ENCODE data around the gene ASB10.
A peak's percentile ranks its signal among the peaks of the same experiment; 100 is the strongest.

ASB10 gene

DNA sequence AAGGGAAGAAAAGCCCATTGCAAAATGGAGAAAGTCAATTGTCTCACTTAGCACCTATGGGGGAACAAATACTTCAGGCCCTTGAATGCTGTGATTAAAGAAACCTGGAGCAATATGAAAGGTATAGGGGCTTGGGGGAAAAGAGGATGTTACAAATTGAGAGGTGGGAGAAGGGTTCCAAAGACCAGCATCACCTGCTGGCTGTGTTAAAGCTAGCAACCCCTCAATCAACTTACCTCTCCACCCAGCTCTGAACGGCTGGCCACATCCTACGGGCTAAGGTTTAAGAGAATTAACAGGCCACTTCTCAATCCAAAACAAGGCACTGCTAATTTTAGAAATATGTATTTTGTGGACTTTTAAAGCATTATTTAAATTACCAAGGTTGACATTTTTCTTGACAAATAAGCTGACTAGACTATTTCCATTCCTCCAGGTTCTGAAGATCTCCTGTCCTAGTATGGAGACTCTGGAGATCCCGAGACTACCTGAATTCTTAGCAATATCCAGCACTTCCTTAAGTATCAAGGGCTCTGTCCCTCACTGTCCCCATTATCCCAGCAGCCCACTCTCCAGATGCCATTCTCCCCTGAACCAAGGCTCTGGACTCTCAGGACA lies 24.2 kb upstream of the ASB10 start:
- DNase-seq: no peak
- intact Hi-C loops (cut with DNase I): no loop called here

GRCh38 chr7:151210087-151210854 lies 23.2 kb upstream of the ASB10 start, which contains the start of gene H2BK1:
TSS of gene H2BK1 (minus strand) at chr7:151210488. CDS start at chr7:151210318, 170 bp downstream.
- DNase-seq: no peak

GRCh38 chr7:151209588-151209987 lies 22.5 kb upstream of the ASB10 start:
- intact Hi-C loops (cut with DNase I): no loop called here
- no peak for DNase-seq

More at GRCh38 chr7:151210087-151210854, 23.2 kb upstream of the ASB10 start, which contains the start of gene H2BK1:
- intact Hi-C loops (cut with DNase I): no loop called here

DNA sequence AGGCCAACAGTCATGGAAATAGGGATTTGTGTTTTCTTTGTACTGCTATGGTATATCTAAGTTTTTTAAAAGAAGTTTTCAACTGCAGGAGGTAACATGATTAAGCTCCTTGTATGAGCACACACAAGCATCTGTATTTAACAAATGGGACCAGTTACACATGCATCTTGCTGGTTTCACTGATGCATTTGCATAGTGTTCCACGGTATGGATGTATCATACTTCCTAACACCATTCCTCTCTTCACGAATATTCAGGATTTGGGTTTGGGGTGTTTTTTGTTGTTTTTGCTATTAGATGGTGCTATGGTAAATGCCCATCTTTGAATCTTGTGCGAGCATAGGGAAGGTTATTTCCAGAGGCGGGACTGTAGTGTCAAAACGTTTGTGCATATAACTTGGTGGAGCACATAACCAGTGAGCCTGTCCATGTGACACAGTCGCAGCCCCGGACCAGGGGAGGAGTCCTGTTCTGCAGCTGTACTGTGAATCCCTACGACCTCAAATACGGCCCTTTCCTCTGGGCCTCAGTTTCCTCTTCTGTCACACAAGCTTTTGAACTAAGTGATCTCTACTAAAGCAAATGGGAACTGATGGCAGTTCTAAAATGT lies 21.3 kb upstream of the ASB10 start:
- no peak for DNase-seq
- intact Hi-C loops (cut with DNase I): no loop called here

DNA sequence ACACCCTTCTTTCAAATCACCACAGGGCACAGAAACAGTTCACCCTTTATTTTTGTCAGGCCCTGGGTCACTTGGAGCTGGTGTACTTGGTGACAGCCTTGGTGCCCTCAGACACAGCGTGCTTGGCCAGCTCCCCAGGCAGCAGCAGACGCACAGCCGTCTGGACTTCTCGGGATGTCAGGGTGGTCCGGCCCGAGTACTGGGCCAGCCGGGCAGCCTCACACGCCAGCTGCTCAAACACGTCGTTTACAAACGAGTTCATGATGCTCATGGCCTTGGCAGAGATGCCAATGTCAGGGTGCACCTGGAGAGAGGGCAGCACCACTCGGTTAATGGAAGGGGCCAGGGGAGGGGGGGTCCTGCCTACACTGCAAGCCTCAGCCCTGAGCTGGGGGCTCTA lies 20.8 kb upstream of the ASB10 start:
- DNase-seq: no peak
- intact Hi-C loops (cut with DNase I): no loop called here

DNA sequence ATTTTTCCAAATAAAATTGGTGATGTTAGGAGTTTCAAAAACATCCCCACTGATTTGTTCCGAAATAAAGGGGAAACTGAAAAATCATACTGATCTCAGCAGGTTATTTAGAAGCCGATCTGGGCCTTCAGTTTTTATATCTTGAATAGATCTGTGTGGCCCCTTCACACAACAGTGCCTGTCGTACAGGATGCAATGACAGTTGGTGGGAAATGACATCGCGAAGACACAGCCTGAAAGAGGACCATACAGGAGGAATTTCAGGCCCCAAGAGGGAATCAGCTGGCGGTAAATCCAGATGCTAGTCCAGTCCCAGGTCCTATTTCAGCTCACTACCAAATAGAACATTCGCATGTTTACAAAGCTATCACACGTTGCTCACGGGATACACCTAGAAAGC lies 20.3 kb upstream of the ASB10 start:
- intact Hi-C loops (cut with DNase I): no loop called here
- DNase-seq: no peak

GRCh38 chr7:151206914-151207313 lies 19.9 kb upstream of the ASB10 start:
- intact Hi-C loops (cut with DNase I): no loop called here
- no peak for DNase-seq

GRCh38 chr7:151205730-151206129 lies 18.7 kb upstream of the ASB10 start:
- intact Hi-C loops (cut with DNase I): no loop called here

GRCh38 chr7:151204383-151205032 lies 17.5 kb upstream of the ASB10 start:
- intact Hi-C loops (cut with DNase I): no loop called here
- no peak for DNase-seq

More at GRCh38 chr7:151205730-151206129, 18.7 kb upstream of the ASB10 start:
- no peak for DNase-seq

- intact Hi-C loops (cut with DNase I): no loop called here
- DNase-seq: peak in 1 of 10 donors; percentile 16
These were observed 15.8 kb upstream of the ASB10 start for GRCh38 chr7:151202836-151203235.

GRCh38 chr7:151201751-151202150 lies 14.7 kb upstream of the ASB10 start:
- DNase-seq: no peak
- intact Hi-C loops (cut with DNase I): no loop called here

DNA sequence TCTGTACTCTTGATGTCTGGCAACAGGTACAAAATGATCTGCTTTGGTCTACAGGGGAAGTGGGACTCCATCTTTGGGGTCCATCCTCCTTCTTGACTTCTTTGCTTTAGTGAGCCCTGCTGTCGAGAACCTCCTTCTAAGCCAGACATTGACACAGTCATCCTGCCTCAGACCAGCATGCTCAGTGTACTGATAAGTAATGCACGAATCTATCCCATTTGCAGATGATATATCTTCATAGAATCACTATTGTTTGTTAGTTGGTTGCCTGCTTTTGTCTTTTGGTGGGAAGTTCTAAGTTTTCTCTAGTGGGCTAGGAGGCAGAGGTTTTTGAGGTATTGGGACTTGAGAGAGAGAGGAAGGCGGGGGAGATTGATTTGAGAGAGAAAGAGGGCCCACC lies 14.3 kb upstream of the ASB10 start:
- no peak for DNase-seq
- intact Hi-C loops (cut with DNase I): no loop called here

GRCh38 chr7:151198945-151199848 lies 12.1 kb upstream of the ASB10 start:
- intact Hi-C loops (cut with DNase I): no loop called here
- peak in 4 of 10 donors; percentile 18 to 26 (median 22) for DNase-seq

- no peak for DNase-seq
- intact Hi-C loops (cut with DNase I): no loop called here
These were observed 10.9 kb upstream of the ASB10 start for GRCh38 chr7:151197932-151198331.

DNA sequence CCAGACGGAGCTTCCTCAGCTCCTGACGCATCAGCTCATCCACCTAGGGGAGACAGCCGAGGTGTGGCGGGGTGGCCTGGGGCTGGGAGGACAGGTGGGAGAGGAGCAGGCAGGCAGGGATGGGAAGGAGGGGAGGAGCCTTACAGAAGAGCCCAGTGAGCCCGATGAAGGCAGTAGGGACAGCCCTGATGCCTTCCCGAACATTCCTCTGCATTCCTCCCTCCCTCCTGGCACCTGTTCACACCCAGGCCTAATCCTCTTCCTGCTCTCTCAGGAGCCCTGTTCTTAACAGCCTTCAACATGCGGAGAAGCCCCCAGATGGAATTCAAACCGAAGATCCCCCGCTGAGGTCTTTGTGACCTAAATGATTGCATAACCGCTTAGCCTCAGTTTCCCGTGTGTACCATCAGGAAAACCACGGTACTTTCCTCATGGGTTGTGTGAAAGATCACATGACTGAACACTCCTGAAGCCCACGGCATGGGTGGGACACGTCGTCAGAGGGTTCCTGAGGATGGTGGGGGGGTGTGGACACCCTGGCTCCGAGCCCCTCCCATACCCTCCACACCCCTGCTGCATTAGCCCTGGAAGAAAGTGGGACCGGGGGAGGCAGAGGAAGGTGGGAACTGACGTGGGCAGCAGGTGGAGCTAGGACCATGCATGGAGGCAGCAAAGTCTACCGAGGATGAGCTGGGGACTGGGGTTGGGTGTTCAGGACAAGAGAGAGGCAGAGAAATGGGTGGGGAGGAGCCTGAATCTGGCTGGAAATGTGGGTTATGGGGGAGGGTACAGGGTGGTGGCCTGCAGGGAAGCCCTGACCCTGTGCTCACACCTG lies 8.8 kb upstream of the ASB10 start:
- peak in 1 of 10 donors; percentile 62 for DNase-seq
- intact Hi-C loops (cut with DNase I): no loop called here

- peak in 1 of 10 donors; percentile 23 for DNase-seq
- intact Hi-C loops (cut with DNase I): no loop called here
These were observed 7.1 kb upstream of the ASB10 start for GRCh38 chr7:151194188-151194587.

DNA sequence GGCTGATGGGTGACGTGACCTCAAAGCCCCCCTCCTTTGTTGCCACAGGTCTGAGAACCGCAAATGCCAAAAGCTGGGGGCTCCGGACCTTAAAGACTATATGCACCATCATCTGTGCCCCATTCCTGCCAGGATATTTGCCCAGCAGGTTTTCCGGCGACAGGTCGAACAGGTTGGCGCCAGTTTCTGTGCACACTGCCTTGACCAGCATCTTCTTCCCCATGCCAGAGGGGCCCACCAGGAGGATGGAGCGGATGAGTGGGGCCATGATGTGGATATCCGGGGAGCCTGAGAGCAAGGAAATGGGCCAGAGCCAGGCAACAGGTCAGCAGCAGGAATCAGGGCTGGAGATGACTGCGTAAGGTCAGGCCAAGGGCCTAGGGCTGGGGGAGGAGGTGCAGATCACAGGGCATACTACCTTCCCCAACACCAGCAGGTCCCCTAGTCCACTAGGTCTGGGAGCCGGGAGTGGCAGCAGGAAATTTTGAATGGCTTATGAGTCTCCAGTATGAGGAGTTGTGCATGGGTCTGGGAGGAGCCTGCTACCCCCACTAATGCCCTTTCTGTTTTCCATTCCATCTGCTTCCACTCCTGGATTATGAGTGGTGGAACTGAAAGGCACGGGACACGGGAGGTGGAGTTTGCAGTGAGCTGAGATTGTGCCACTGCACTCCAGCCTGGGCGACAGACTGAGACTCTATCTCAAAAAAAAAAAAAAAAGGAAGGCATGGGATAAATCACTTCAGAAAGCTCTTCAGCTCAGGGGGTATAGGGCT lies 6.3 kb upstream of the ASB10 start:
- peak in 2 of 10 donors; percentile 44 to 67 for DNase-seq
- intact Hi-C loops (cut with DNase I): no loop called here

DNA sequence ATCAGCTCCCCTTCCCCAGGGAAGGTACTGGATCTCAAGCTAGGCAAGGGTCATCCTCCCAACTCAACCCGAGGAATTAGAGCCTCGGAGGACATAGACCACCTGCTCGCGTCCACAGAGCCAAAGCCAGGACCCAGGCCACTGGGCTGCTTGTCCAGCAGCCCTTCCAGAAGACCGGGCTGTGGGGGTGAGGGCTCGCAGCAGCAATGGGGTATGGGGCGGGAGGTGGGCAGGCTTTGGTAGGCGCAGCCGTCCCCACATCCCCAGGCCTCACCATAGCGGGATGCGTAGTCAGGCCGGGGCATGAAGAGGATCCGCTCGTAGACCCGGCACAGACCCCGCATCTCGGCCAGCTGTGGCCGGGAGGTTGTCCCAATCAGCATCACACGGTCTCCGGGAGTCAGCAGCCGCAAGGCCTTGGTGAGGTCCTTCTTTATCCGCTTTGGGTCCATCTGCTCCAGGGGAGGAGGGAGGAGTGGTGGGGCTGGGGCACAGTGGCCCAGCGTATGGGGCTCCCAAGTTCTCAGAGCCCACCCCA lies 5.0 kb upstream of the ASB10 start:
- peak in 2 of 10 donors; percentile 74 for DNase-seq
- intact Hi-C loops (cut with DNase I): no loop called here

Data from posterior cingulate gyrus (tissue), 11 donors.